GM23338 (cell line): Measurements from ENCODE around the gene SERPINA6. TPM values are rescaled to one million over a fixed set of nuclear protein-coding genes. Genes with fewer than 3 reads are reported as not detected.

ENCODE experiments used
- ATAC-seq: fragments of 200-7000 bp; cut with Tn5 transposase; 3 replicates; pipeline ENCODE4 v1.9.1; 2020
- DNase-seq: peaks from one replicate; pipeline ENCODE4 v3.0.0-alpha.2; 2015; ENCODE audit warnings: low spot score
- H2AFZ ChIP-seq: fragments of 200-600 bp; sonication (generic); 2 replicates; pipeline ENCODE4 v1.8.0; 2016; ENCODE audit warnings: antibody characterized with exemption, mild to moderate bottlenecking, moderate library complexity
- H3F3A ChIP-seq: fragments of 200-600 bp; sonication (generic); replicated peaks from 2 replicates; pipeline ENCODE4 v1.8.0; 2017; ENCODE audit warnings: antibody characterized with exemption, mixed run types, low read depth
- H3K27ac ChIP-seq: fragments of 200-600 bp; sonication (generic); 2 replicates; pipeline ENCODE4 v1.6.1; 2016; ENCODE audit warnings: low read depth
- H3K27me3 ChIP-seq: fragments of 200-600 bp; sonication (generic); 2 replicates; pipeline ENCODE4 v1.8.0; 2016; ENCODE audit warnings: mild to moderate bottlenecking, mixed run types, moderate library complexity; ENCODE audit not compliant: insufficient read depth
- H3K36me3 ChIP-seq: fragments of 200-600 bp; sonication (generic); 2 replicates; pipeline ENCODE4 v1.8.0; 2016; ENCODE audit warnings: mild to moderate bottlenecking; ENCODE audit not compliant: insufficient read depth
- H3K4me1 ChIP-seq: fragments of 200-600 bp; sonication (generic); 2 replicates; pipeline ENCODE4 v1.8.0; 2016; ENCODE audit warnings: mild to moderate bottlenecking, moderate library complexity; ENCODE audit not compliant: insufficient read depth
- H3K4me2 ChIP-seq: fragments of 200-600 bp; sonication (generic); 2 replicates; pipeline ENCODE4 v1.7.1; 2017; ENCODE audit warnings: mixed run types
- H3K4me3 ChIP-seq: fragments of 200-600 bp; sonication (generic); 2 replicates; pipeline ENCODE4 v1.6.1; 2016; ENCODE audit warnings: mixed run types
- H3K79me2 ChIP-seq: fragments of 200-600 bp; sonication (generic); replicated peaks from 2 replicates; pipeline ENCODE4 v1.8.0; 2017; ENCODE audit warnings: mild to moderate bottlenecking; ENCODE audit not compliant: insufficient read depth
- H3K9me2 ChIP-seq: fragments of 200-600 bp; sonication (generic); 2 replicates; pipeline ENCODE4 v1.8.0; 2017; ENCODE audit not compliant: insufficient read depth
- H4K20me1 ChIP-seq: fragments of 200-600 bp; sonication (generic); replicated peaks from 2 replicates; pipeline ENCODE4 v1.8.0; 2017; ENCODE audit warnings: mild to moderate bottlenecking; ENCODE audit not compliant: insufficient read depth
- H3K27ac Mint-ChIP-seq: 2 replicates; pipeline ENCODE4 v1.8.0; 2020; ENCODE audit warnings: inconsistent platforms, mild to moderate bottlenecking, moderate library complexity, mixed read lengths
- H3K27me3 Mint-ChIP-seq: 3 replicates; pipeline ENCODE4 v1.8.0; 2022; ENCODE audit warnings: low read depth, mild to moderate bottlenecking, moderate library complexity, mixed read lengths, inconsistent platforms; ENCODE audit not compliant: insufficient read depth, poor library complexity
- H3K36me3 Mint-ChIP-seq: 3 replicates; pipeline ENCODE4 v1.8.0; 2021; ENCODE audit warnings: low read depth, mild to moderate bottlenecking, inconsistent platforms, moderate library complexity, mixed read lengths
- H3K4me1 Mint-ChIP-seq: 3 replicates; pipeline ENCODE4 v1.8.0; 2020; ENCODE audit warnings: mild to moderate bottlenecking, inconsistent platforms, mixed read lengths
- H3K4me3 Mint-ChIP-seq: 3 replicates; pipeline ENCODE4 v1.8.0; 2021; ENCODE audit warnings: moderate library complexity, mild to moderate bottlenecking, inconsistent platforms, mixed read lengths
- H3K9me3 Mint-ChIP-seq: 3 replicates; pipeline ENCODE4 v1.8.0; 2020; ENCODE audit warnings: moderate library complexity, mild to moderate bottlenecking, inconsistent platforms, mixed read lengths
- CREB1 ChIP-seq: fragments of 250-450 bp; sonication (Bioruptor Pico); IDR thresholded peaks from 2 replicates; pipeline ENCODE4 v1.5.0; 2020; ENCODE audit warnings: low read depth, mild to moderate bottlenecking, moderate library complexity
- CTCF ChIP-seq, 2 experiments: fragments of 200-600 bp in 1 of 2; sonication (generic) in 1 of 2; conservative IDR thresholded peaks; 2 replicates each; pipeline versions ENCODE4 v1.5.1 to v1.6.1; 2016 to 2017; ENCODE audit warnings: antibody characterized with exemption in 2 of 2, low read depth in 2 of 2, mild to moderate bottlenecking in 2 of 2, moderate library complexity in 1 of 2
- ETS1 ChIP-seq: IDR thresholded peaks from 2 replicates; pipeline ENCODE4 v1.6.1; 2016; ENCODE audit warnings: antibody characterized with exemption
- EZH2 ChIP-seq: fragments of 200-600 bp; sonication (generic); IDR thresholded peaks from one replicate; pipeline ENCODE4 v1.8.0; 2017; ENCODE audit warnings: antibody characterized with exemption, mild to moderate bottlenecking, low read depth; ENCODE audit not compliant: unreplicated experiment
- EZH2phosphoT487 ChIP-seq: fragments of 200-600 bp; sonication (generic); IDR thresholded peaks from one replicate; pipeline ENCODE4 v1.8.1; 2018; ENCODE audit warnings: antibody characterized with exemption; ENCODE audit not compliant: unreplicated experiment
- JUNB ChIP-seq: IDR thresholded peaks from one replicate; pipeline ENCODE4 v1.6.1; 2016; ENCODE audit warnings: antibody characterized with exemption; ENCODE audit not compliant: unreplicated experiment
- NANOG ChIP-seq: IDR thresholded peaks from 2 replicates; pipeline ENCODE4 v1.6.1; 2016; ENCODE audit warnings: antibody characterized with exemption, borderline replicate concordance
- POLR2AphosphoS5 ChIP-seq: IDR thresholded peaks from 2 replicates; pipeline ENCODE4 v1.6.1; 2016; ENCODE audit warnings: antibody characterized with exemption, low read depth
- REST ChIP-seq: IDR thresholded peaks from one replicate; pipeline ENCODE4 v1.6.1; 2018; ENCODE audit warnings: antibody characterized with exemption; ENCODE audit not compliant: unreplicated experiment
- STAT1 ChIP-seq: IDR thresholded peaks from one replicate; pipeline ENCODE4 v1.6.1; 2016; ENCODE audit warnings: antibody characterized with exemption; ENCODE audit not compliant: unreplicated experiment
- ZNF114 ChIP-seq: fragments of 250-450 bp; sonication (Bioruptor Pico); IDR thresholded peaks from 2 replicates; pipeline ENCODE4 v1.5.0; 2020; ENCODE audit warnings: mild to moderate bottlenecking, moderate library complexity
- ZNF331 ChIP-seq: fragments of 250-450 bp; sonication (Bioruptor Pico); IDR thresholded peaks from 2 replicates; pipeline ENCODE4 v1.5.0; 2020; ENCODE audit warnings: low read depth, mild to moderate bottlenecking, moderate library complexity
- ZNF462 ChIP-seq: fragments of 250-450 bp; sonication (Bioruptor Pico); IDR thresholded peaks from 2 replicates; pipeline ENCODE4 v1.5.0; 2020; ENCODE audit warnings: mild to moderate bottlenecking, moderate library complexity
- polyA plus RNA-seq: library from polyadenylated mRNA; unstranded; fragments of >200 nt; fragmentation: Nextera tagmentation; extraction: Ambion mirVana; gene quantifications from 2 replicates; pipeline ENCODE4 v1.2.1, GENCODE V29; 2016
- total RNA-seq: library from RNA; depleted of rRNA; stranded (reverse); fragments of >200 nt; shearing (Covaris generic); gene quantifications from 2 replicates; pipeline ENCODE4 v1.2.3, GENCODE V29; 2014

The SERPINA6 gene
- total and polyA plus RNA-seq, 2 experiments from 2014 or later = not detected

- ATAC-seq (no peak), DNase-seq (no peak)
- no peaks in the 10 kb centered on the region for H3K79me2 ChIP-seq
- H3F3A ChIP-seq = no peaks in the 10 kb centered on the region
- H3K27me3 ChIP-seq = no peaks in the 10 kb centered on the region
- no peak overlapping the region for H2AFZ ChIP-seq
- no peaks in the 10 kb centered on the region for H3K4me1 ChIP-seq
- H3K4me3 Mint-ChIP-seq = no peak overlapping the region
- no peaks in the 10 kb centered on the region for H3K9me2 ChIP-seq
- TF ChIP-seq ETS1 (no peak), JUNB (no peak), NANOG (no peak), STAT1 (no peak), POLR2AphosphoS5 (no peak), CTCF (conservative IDR thresholded peaks at IDR 0.05; ENCODE audit: low read depth in 2 of 2) (no peak), CREB1 (CRISPR knock-in tag) (no peak), ZNF114 (CRISPR knock-in tag) (no peak), ZNF331 (CRISPR knock-in tag) (no peak), EZH2phosphoT487 (no peak), ZNF462 (CRISPR knock-in tag) (no peak), EZH2 (no peak), REST (no peak)
- H3K9me3 Mint-ChIP-seq = peaks cover 21% of the 10 kb centered on the region
- H3K4me3 ChIP-seq = no peak overlapping the region
- H3K27ac Mint-ChIP-seq = no peak overlapping the region
- H4K20me1 ChIP-seq = no peaks in the 10 kb centered on the region
- no peaks in the 10 kb centered on the region for H3K36me3 ChIP-seq
- H3K27ac ChIP-seq = no peak overlapping the region
- H3K4me1 Mint-ChIP-seq = no peaks in the 10 kb centered on the region
- H3K27me3 Mint-ChIP-seq = peaks cover 1% of the 10 kb centered on the region
- H3K36me3 Mint-ChIP-seq = peaks cover 10% of the 10 kb centered on the region
- no peak overlapping the region for H3K4me2 ChIP-seq
Measured at GRCh38 chr14:94306047-94306978, 16.8 kb downstream of the SERPINA6 start.
